Thoracic aorta (tissue), 2 donors: Measurements from ENCODE around the gene NXPE4. TPM values are rescaled to one million over a fixed set of nuclear protein-coding genes. Genes with fewer than 3 reads are reported as not detected.
"Not testable (repeated sequence)": the region's sequence is repeated elsewhere in the genome, so short reads cannot be mapped to it uniquely, and the experiment has no call there.

Experiments used
- ATAC-seq: fragments of 150-250 bp; one replicate; pipeline ENCODE4 v1.8.0; 2017; ENCODE audit warnings: low read depth; ENCODE audit not compliant: insufficient number of reproducible peaks, low FRiP score
- DNase-seq: peaks from one replicate; pipeline ENCODE4 v3.0.0-alpha.2; 2020; ENCODE audit warnings: low spot score
- H3K27ac ChIP-seq, 2 donors: fragments of 200-600 bp; sonication (generic); 1 replicate in 1 of 2; 2 replicates in 1 of 2; pipeline ENCODE4 v1.5.1; 2016; ENCODE audit warnings: mild to moderate bottlenecking in 2 of 2, moderate library complexity in 2 of 2
- H3K27me3 ChIP-seq: fragments of 200-600 bp; sonication (generic); replicated peaks from 2 replicates; pipeline ENCODE4 v1.6.0; 2016; ENCODE audit warnings: mild to moderate bottlenecking; ENCODE audit not compliant: insufficient read depth
- H3K36me3 ChIP-seq: fragments of 200-600 bp; sonication (generic); one replicate; pipeline ENCODE4 v1.5.1; 2016
- H3K4me1 ChIP-seq, 2 donors: fragments of 200-600 bp; sonication (generic); 1 replicate in 1 of 2; 2 replicates in 1 of 2; pipeline versions ENCODE4 v1.5.1 to v1.6.0; 2016; ENCODE audit warnings: low read depth in 2 of 2, mild to moderate bottlenecking in 1 of 2; ENCODE audit not compliant: control insufficient read depth in 1 of 2
- H3K4me3 ChIP-seq: fragments of 200-600 bp; sonication (generic); 2 replicates; pipeline ENCODE4 v1.5.1; 2016; ENCODE audit warnings: mild to moderate bottlenecking
- H3K9me3 ChIP-seq: fragments of 200-600 bp; sonication (generic); 2 replicates; pipeline ENCODE4 v1.5.1; 2016
- CTCF ChIP-seq: fragments of 200-600 bp; sonication (generic); IDR thresholded peaks from one replicate; pipeline ENCODE4 v1.5.1; 2019; ENCODE audit warnings: antibody characterized with exemption
- total RNA-seq, 2 donors: library from RNA; depleted of rRNA; stranded (reverse); fragments of >200 nt; gene quantifications; one replicate each; pipeline versions ENCODE4 v1.1.0 to v1.2.3, GENCODE V29; 2016

Gene NXPE4
- total RNA-seq, 2 donors from 2014 or later: not detected

GRCh38 chr11:114612686-114613085 is 17.1 kb upstream of the NXPE4 start:
- ATAC-seq: no peak
- no peaks in the 10 kb centered on the region for H3K36me3 ChIP-seq
- no peak overlapping the region for H3K27ac ChIP-seq
- H3K4me3 ChIP-seq: no peak overlapping the region
- no peaks in the 10 kb centered on the region for H3K4me1 ChIP-seq
- TF ChIP-seq CTCF: no peak
- H3K9me3 ChIP-seq: no peaks in the 10 kb centered on the region
- no peak for DNase-seq
- no peaks in the 10 kb centered on the region for H3K27me3 ChIP-seq

DNA sequence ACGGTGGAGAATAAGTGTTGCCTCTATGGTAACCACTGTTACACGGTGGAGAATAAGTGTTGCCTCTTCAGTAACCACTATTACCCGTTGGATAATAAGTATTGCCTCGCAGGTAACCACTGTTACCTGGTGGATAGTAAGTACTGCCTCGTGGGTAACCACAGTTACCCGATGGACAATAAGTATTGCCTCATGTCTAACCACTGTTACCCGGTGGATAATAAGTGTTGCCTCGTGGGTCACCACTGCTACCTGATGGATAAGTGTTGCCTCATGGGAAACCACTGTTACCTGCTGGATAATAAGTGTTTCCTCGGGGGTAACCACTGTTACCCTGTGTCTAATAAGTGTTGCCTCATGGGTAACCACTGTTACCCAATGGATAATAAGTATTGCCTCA is 16.6 kb upstream of the NXPE4 start:
- H3K4me1 ChIP-seq, DNase-seq, ATAC-seq, H3K27me3 ChIP-seq, H3K4me3 ChIP-seq, H3K27ac ChIP-seq, H3K9me3 ChIP-seq, H3K36me3 ChIP-seq: not testable (repeated sequence)

DNA sequence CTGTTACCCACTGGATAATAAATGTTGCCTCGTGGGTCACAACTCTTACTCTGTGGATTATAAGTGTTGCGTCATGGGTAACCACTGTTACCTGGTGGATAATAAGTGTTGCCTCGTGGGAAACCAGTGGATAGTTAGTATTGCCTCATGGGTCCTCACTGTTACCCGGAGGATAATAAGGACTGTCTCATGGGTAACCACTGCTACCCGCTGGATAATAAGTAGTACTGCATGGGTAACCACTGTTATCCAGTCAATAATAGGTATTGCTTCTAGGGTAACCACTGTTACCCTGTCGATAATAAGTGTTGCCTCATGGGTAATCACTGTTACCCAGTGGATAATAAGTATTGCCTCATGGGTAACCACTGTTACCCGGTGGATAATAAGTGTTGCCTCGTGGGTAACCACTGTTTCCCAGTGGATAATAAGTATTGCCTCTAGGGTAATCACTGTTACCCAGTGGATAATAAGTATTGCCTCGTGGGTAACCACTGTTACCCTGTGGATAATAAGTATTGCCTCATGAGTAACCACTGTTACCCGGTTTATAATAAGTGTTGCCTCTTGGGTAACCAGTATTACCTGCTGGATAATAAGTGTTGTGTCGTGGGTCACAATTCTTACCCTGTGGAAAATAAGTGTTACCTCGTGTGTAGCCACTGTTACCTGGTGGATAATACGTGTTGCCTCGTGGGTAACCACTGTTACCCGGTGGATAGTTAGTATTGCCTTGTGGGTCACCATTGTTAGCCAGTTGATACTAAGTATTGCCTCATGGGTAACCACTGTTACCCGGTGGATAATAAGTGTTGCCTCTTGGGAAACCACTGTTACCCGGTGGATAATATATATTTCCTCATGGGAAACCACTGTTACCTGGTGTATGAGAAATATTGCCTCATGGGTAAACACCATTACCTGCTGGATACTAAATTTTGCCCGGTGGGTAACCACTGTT is 15.7 kb upstream of the NXPE4 start:
- H3K9me3 ChIP-seq: no peaks in the 10 kb centered on the region
- H3K27me3 ChIP-seq: no peaks in the 10 kb centered on the region
- H3K36me3 ChIP-seq: no peaks in the 10 kb centered on the region
- ATAC-seq (no peak), DNase-seq (no peak)
- no peak overlapping the region for H3K27ac ChIP-seq
- H3K4me1 ChIP-seq: no peaks in the 10 kb centered on the region
- H3K4me3 ChIP-seq: no peak overlapping the region
- TF ChIP-seq CTCF: no peak

DNA sequence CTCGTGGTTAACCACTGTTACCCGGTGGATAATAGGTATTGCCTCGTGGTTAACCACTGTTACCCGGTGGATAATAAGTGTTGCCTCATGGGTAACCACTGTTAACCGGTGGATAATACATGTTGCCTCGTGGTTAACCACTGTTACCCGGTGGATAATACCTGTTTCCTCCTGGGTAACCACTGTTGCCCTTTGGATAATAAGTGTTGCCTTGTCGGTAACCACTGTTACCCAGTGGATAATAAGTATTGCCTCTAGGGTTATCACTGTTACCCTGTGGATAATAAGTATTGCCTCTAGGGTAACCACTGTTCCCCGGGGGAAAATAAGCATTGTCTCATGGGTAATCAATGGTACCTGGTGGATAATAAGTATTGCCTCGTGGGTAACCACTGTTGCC is 15.0 kb upstream of the NXPE4 start:
- H3K9me3 ChIP-seq: no peaks in the 10 kb centered on the region
- no peaks in the 10 kb centered on the region for H3K4me1 ChIP-seq
- H3K36me3 ChIP-seq: no peaks in the 10 kb centered on the region
- no peak for DNase-seq
- no peak overlapping the region for H3K27ac ChIP-seq
- H3K27me3 ChIP-seq: no peaks in the 10 kb centered on the region
- ATAC-seq: no peak
- TF ChIP-seq CTCF: no peak
- H3K4me3 ChIP-seq: no peak overlapping the region

DNA sequence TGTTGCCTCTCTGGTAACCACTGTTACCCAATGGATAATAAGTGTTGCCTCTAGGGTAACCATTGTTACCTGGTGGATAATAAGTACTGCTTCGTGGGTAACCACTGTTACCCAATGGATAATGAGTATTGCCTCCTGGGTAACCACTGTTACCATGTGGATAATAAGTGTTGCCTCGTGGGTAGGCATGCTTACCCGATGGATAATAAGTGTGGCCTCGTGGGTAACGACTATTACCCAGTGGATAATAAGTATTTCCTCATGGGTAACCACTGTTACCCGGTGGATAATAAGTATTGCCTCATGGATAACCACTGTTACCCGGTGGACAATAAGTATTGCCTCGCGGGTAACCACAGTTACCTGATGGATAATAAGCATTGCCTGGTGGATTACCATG is 13.8 kb upstream of the NXPE4 start:
- Histone ChIP-seq H3K4me3 (no peak overlapping the region), H3K36me3 (no peaks in the 10 kb centered on the region), H3K27me3 (no peaks in the 10 kb centered on the region), H3K27ac (no peak overlapping the region), H3K9me3 (no peaks in the 10 kb centered on the region), H3K4me1 (no peaks in the 10 kb centered on the region)
- ATAC-seq (no peak), DNase-seq (no peak)
- TF ChIP-seq CTCF: no peak

GRCh38 chr11:114608605-114609004 is 13.0 kb upstream of the NXPE4 start:
- not testable (repeated sequence) for DNase-seq, H3K9me3 ChIP-seq, H3K36me3 ChIP-seq, ATAC-seq, H3K27ac ChIP-seq, H3K27me3 ChIP-seq, H3K4me3 ChIP-seq, H3K4me1 ChIP-seq
